ENCODE data around the gene CACNA1C.

GRCh38 chr12:2451025-2451424, 398.2 kb downstream of the CACNA1C start:
- TF ChIP-seq, protein P1, sequence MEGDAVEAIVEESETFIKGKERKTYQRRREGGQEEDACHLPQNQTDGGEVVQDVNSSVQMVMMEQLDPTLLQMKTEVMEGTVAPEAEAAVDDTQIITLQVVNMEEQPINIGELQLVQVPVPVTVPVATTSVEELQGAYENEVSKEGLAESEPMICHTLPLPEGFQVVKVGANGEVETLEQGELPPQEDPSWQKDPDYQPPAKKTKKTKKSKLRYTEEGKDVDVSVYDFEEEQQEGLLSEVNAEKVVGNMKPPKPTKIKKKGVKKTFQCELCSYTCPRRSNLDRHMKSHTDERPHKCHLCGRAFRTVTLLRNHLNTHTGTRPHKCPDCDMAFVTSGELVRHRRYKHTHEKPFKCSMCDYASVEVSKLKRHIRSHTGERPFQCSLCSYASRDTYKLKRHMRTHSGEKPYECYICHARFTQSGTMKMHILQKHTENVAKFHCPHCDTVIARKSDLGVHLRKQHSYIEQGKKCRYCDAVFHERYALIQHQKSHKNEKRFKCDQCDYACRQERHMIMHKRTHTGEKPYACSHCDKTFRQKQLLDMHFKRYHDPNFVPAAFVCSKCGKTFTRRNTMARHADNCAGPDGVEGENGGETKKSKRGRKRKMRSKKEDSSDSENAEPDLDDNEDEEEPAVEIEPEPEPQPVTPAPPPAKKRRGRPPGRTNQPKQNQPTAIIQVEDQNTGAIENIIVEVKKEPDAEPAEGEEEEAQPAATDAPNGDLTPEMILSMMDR (IDR thresholded peaks at IDR 0.05) = no peak
- no peak for TF ChIP-seq POLR2A (IDR thresholded peaks at IDR 0.05)

All from esophagus squamous epithelium (tissue), 4 donors.